Nephron progenitor cell (in vitro differentiated cells): ENCODE data around the gene SOD2.
"Not testable (repeated sequence)": the region's sequence is repeated elsewhere in the genome, so short reads cannot be mapped to it uniquely, and the experiment has no call there.

ENCODE experiments used
- DNase-seq: peaks from one replicate; pipeline ENCODE4 v3.0.0; 2021
- H3K27ac Mint-ChIP-seq: 2 replicates; pipeline ENCODE4 v1.8.0; 2021; ENCODE audit warnings: mild to moderate bottlenecking, moderate library complexity, mixed read lengths
- H3K27me3 Mint-ChIP-seq: 2 replicates; pipeline ENCODE4 v1.8.0; 2021; ENCODE audit warnings: mild to moderate bottlenecking, low read depth, mixed read lengths; ENCODE audit not compliant: poor library complexity
- H3K36me3 Mint-ChIP-seq: 2 replicates; pipeline ENCODE4 v1.8.0; 2021; ENCODE audit warnings: low read depth, mixed read lengths
- H3K4me1 Mint-ChIP-seq: 2 replicates; pipeline ENCODE4 v1.8.0; 2021; ENCODE audit warnings: mixed read lengths
- H3K4me3 Mint-ChIP-seq: 2 replicates; pipeline ENCODE4 v1.8.0; 2021; ENCODE audit warnings: mild to moderate bottlenecking, moderate library complexity, mixed read lengths
- H3K9me3 Mint-ChIP-seq: 2 replicates; pipeline ENCODE4 v1.8.0; 2021; ENCODE audit warnings: mild to moderate bottlenecking, moderate library complexity, mixed read lengths
- CTCF ChIP-seq: fragments of 200-600 bp; sonication (generic); IDR thresholded peaks from 2 replicates; pipeline ENCODE4 v1.5.0; 2021; ENCODE audit warnings: antibody characterized with exemption

SOD2 gene

GRCh38 chr6:159729598-159730331, 36.7 kb upstream of the SOD2 start:
- DNase-seq: no peak
- H3K4me1 Mint-ChIP-seq: peaks cover 35% of the 10 kb centered on the region
- H3K9me3 Mint-ChIP-seq: peaks cover 10% of the 10 kb centered on the region
- H3K36me3 Mint-ChIP-seq: peaks cover 55% of the 10 kb centered on the region
- peaks cover 5% of the 10 kb centered on the region for H3K27me3 Mint-ChIP-seq
- H3K4me3 Mint-ChIP-seq: peak overlapping the region; percentile 94
- TF ChIP-seq CTCF: no peak
- peak overlapping the region; percentile 82 for H3K27ac Mint-ChIP-seq

GRCh38 chr6:159728531-159728964, 35.5 kb upstream of the SOD2 start:
- H3K4me1 Mint-ChIP-seq: peaks cover 35% of the 10 kb centered on the region

GRCh38 chr6:159727717-159728445, 34.8 kb upstream of the SOD2 start:
- peaks cover 18% of the 10 kb centered on the region for H3K9me3 Mint-ChIP-seq
- peak overlapping the region; percentile 97 for H3K27ac Mint-ChIP-seq
- H3K36me3 Mint-ChIP-seq: peaks cover 57% of the 10 kb centered on the region
- TF ChIP-seq CTCF: no peak
- no peak for DNase-seq
- H3K27me3 Mint-ChIP-seq: peaks cover 5% of the 10 kb centered on the region
- H3K4me3 Mint-ChIP-seq: peak overlapping the region; percentile 94
- H3K4me1 Mint-ChIP-seq: peaks cover 35% of the 10 kb centered on the region

More at GRCh38 chr6:159728531-159728964, 35.5 kb upstream of the SOD2 start:
- Mint-ChIP-seq H3K27me3 (peaks cover 5% of the 10 kb centered on the region), H3K36me3 (peaks cover 55% of the 10 kb centered on the region), H3K4me3 (peak overlapping the region; percentile 94), H3K9me3 (peaks cover 14% of the 10 kb centered on the region), H3K27ac (peak overlapping the region; percentile 97)
- no peak for DNase-seq
- no peak for TF ChIP-seq CTCF

- H3K4me3 Mint-ChIP-seq: peak within 1 kb of the TSS; percentile 94
- peak; percentile 95 for DNase-seq
- H3K27me3 Mint-ChIP-seq: peaks cover 5% of the 10 kb centered on the region
- TF ChIP-seq CTCF: no peak
- H3K9me3 Mint-ChIP-seq: peaks cover 19% of the 10 kb centered on the region
- peaks cover 60% of the 10 kb centered on the region for H3K36me3 Mint-ChIP-seq
- H3K27ac Mint-ChIP-seq: peak within 1 kb of the TSS; percentile 100
- peaks cover 35% of the 10 kb centered on the region for H3K4me1 Mint-ChIP-seq
Observed at GRCh38 chr6:159726918-159727716, 34.1 kb upstream of the SOD2 start, which contains the start of gene WTAP. WTAP (plus strand) TSS chr6:159727506; CDS start chr6:159736266, 8,760 bp downstream.

- peaks cover 55% of the 10 kb centered on the region for H3K36me3 Mint-ChIP-seq
- H3K27ac Mint-ChIP-seq: peak overlapping the region; percentile 100
Observed at GRCh38 chr6:159726255-159726917, 33.3 kb upstream of the SOD2 start.

GRCh38 chr6:159725208-159725607, 32.2 kb upstream of the SOD2 start:
- not testable (repeated sequence) for DNase-seq, H3K27ac Mint-ChIP-seq, H3K27me3 Mint-ChIP-seq
- H3K4me1 Mint-ChIP-seq: peaks cover 31% of the 10 kb centered on the region
- H3K4me3 Mint-ChIP-seq: peak overlapping the region; percentile 94
- H3K9me3 Mint-ChIP-seq: peaks cover 14% of the 10 kb centered on the region
- H3K36me3 Mint-ChIP-seq: peaks cover 43% of the 10 kb centered on the region

More at GRCh38 chr6:159726255-159726917, 33.3 kb upstream of the SOD2 start:
- H3K27me3 Mint-ChIP-seq: peaks cover 5% of the 10 kb centered on the region
- no peak for TF ChIP-seq CTCF
- H3K9me3 Mint-ChIP-seq: peaks cover 17% of the 10 kb centered on the region
- no peak for DNase-seq
- peak overlapping the region; percentile 94 for H3K4me3 Mint-ChIP-seq
- H3K4me1 Mint-ChIP-seq: peaks cover 35% of the 10 kb centered on the region
